Tibial nerve (tissue), 4 donors: ENCODE measurements around the gene LGALS14. TPM values are rescaled to one million over a fixed set of nuclear protein-coding genes. Genes with fewer than 3 reads are reported as not detected.

ENCODE experiments used
- DNase-seq, 2 donors: peaks; one replicate each; pipeline ENCODE4 v3.0.0-alpha.2; 2019; ENCODE audit warnings: low spot score in 2 of 2
- H3K27ac ChIP-seq, 4 donors: fragments of 200-600 bp; sonication (generic) in 3 of 4; one replicate each; pipeline ENCODE4 v1.5.1; 2017 to 2019; ENCODE audit warnings: mild to moderate bottlenecking in 1 of 4
- H3K27me3 ChIP-seq, 2 donors: fragments of 200-600 bp; sonication (generic) in 1 of 2; one replicate each; pipeline versions ENCODE4 v1.5.1 to v1.6.0; 2017 to 2019
- H3K36me3 ChIP-seq, 3 donors: fragments of 200-600 bp; sonication (generic); one replicate each; pipeline ENCODE4 v1.5.1; 2018 to 2019
- H3K4me1 ChIP-seq, 4 donors: fragments of 200-600 bp; sonication (generic) in 3 of 4; one replicate each; pipeline ENCODE4 v1.5.1; 2017 to 2019
- H3K4me3 ChIP-seq, 4 donors: fragments of 200-600 bp; sonication (generic) in 3 of 4; one replicate each; pipeline ENCODE4 v1.5.1; 2017 to 2019; ENCODE audit warnings: mild to moderate bottlenecking in 1 of 4, moderate library complexity in 1 of 4
- H3K9me3 ChIP-seq, 4 donors: fragments of 200-600 bp; sonication (generic) in 3 of 4; one replicate each; pipeline ENCODE4 v1.5.1; 2017 to 2019
- CTCF ChIP-seq, 5 experiments: fragments of 200-600 bp in 3 of 5; fragments of 450-650 bp in 2 of 5; sonication (generic) in 3 of 5; IDR thresholded peaks; one replicate each; pipeline ENCODE4 v1.5.1; 2016 to 2019; ENCODE audit warnings: antibody characterized with exemption in 5 of 5, mild to moderate bottlenecking in 3 of 5, moderate library complexity in 2 of 5
- EP300 ChIP-seq, 2 donors: sonication (generic); formaldehyde crosslinking; IDR thresholded peaks; one replicate each; pipeline ENCODE4 v1.6.1; 2017; ENCODE audit warnings: antibody characterized with exemption in 2 of 2, mild to moderate bottlenecking in 1 of 2
- POLR2A ChIP-seq, 2 donors: fragments of 450-650 bp; IDR thresholded peaks; one replicate each; pipeline ENCODE4 v1.6.1; 2017; ENCODE audit warnings: antibody characterized with exemption in 2 of 2, mild to moderate bottlenecking in 2 of 2, moderate library complexity in 2 of 2
- WGBS, 2 donors: methylation state at CpG; one replicate each; pipeline ENCODE4 v1.1.5; 2018; 5-methylcytosine and 5-hydroxymethylcytosine counted together
- total RNA-seq, 4 donors: library from RNA; depleted of rRNA; stranded (reverse); fragments of >200 nt; gene quantifications; one replicate each; pipeline ENCODE4 v1.1.0, GENCODE V29; 2016

The LGALS14 gene
- total RNA-seq, 4 donors from 2014 or later = not detected

GRCh38 chr19:39677961-39678889, 26.1 kb upstream of the LGALS14 start:
- no peak overlapping the region for H3K27ac ChIP-seq
- no peak for DNase-seq
- 71 to 73% methylated on average over 10 of the region's 10 CpGs for WGBS, 2 donors
- no peaks in the 10 kb centered on the region for H3K9me3 ChIP-seq
- peaks cover 0 to 12% (median 0%) of the 10 kb centered on the region in 4 donors for H3K4me1 ChIP-seq
- no peak overlapping the region for H3K4me3 ChIP-seq
- H3K36me3 ChIP-seq = no peaks in the 10 kb centered on the region
- TF ChIP-seq EP300 (IDR thresholded peaks at IDR 0.05) = no peak
- no peak for TF ChIP-seq CTCF (IDR thresholded peaks at IDR 0.05)
- TF ChIP-seq POLR2A (IDR thresholded peaks at IDR 0.05) = no peak
- no peaks in the 10 kb centered on the region for H3K27me3 ChIP-seq

GRCh38 chr19:39679056-39679790, 25.1 kb upstream of the LGALS14 start:
- H3K27ac ChIP-seq = no peak overlapping the region
- no peak for DNase-seq
- H3K4me1 ChIP-seq = peaks cover 0 to 12% (median 0%) of the 10 kb centered on the region in 4 donors
- no peak for TF ChIP-seq CTCF (IDR thresholded peaks at IDR 0.05)
- no peak for TF ChIP-seq POLR2A (IDR thresholded peaks at IDR 0.05)
- no peak for TF ChIP-seq EP300 (IDR thresholded peaks at IDR 0.05)
- no peaks in the 10 kb centered on the region for H3K27me3 ChIP-seq
- no peak overlapping the region for H3K4me3 ChIP-seq
- H3K9me3 ChIP-seq = no peaks in the 10 kb centered on the region
- 36 to 43% methylated on average over 10 of the region's 10 CpGs for WGBS, 2 donors
- H3K36me3 ChIP-seq = no peaks in the 10 kb centered on the region

GRCh38 chr19:39679791-39680168, 24.5 kb upstream of the LGALS14 start:
- TF ChIP-seq EP300 (IDR thresholded peaks at IDR 0.05) (no peak), CTCF (IDR thresholded peaks at IDR 0.05) (no peak), POLR2A (IDR thresholded peaks at IDR 0.05) (no peak)
- no peak overlapping the region for H3K27ac ChIP-seq
- H3K27me3 ChIP-seq = no peaks in the 10 kb centered on the region
- H3K4me1 ChIP-seq = peaks cover 0 to 12% (median 0%) of the 10 kb centered on the region in 4 donors
- no peaks in the 10 kb centered on the region for H3K9me3 ChIP-seq
- H3K4me3 ChIP-seq = no peak overlapping the region
- 93 to 100% methylated on average over 3 of the region's 3 CpGs for WGBS, 2 donors
- no peaks in the 10 kb centered on the region for H3K36me3 ChIP-seq
- DNase-seq = no peak

GRCh38 chr19:39680593-39680992, 23.7 kb upstream of the LGALS14 start:
- WGBS, 2 donors = 77 to 79% methylated on average over 3 of the region's 3 CpGs
- Histone ChIP-seq H3K4me1 (peaks cover 0 to 12% (median 0%) of the 10 kb centered on the region in 4 donors), H3K4me3 (no peak overlapping the region), H3K27me3 (no peaks in the 10 kb centered on the region), H3K27ac (no peak overlapping the region), H3K9me3 (no peaks in the 10 kb centered on the region), H3K36me3 (no peaks in the 10 kb centered on the region)
- TF ChIP-seq POLR2A (IDR thresholded peaks at IDR 0.05) (no peak), EP300 (IDR thresholded peaks at IDR 0.05) (no peak), CTCF (IDR thresholded peaks at IDR 0.05) (no peak)
- DNase-seq = no peak

GRCh38 chr19:39681416-39681815, 22.9 kb upstream of the LGALS14 start:
- WGBS, 2 donors = 88 to 89% methylated on average over 5 of the region's 5 CpGs
- Histone ChIP-seq H3K4me3 (no peak overlapping the region), H3K9me3 (no peaks in the 10 kb centered on the region), H3K36me3 (no peaks in the 10 kb centered on the region), H3K27ac (no peak overlapping the region), H3K4me1 (peaks cover 0 to 12% (median 0%) of the 10 kb centered on the region in 4 donors), H3K27me3 (no peaks in the 10 kb centered on the region)
- TF ChIP-seq POLR2A (IDR thresholded peaks at IDR 0.05) (no peak), CTCF (IDR thresholded peaks at IDR 0.05) (no peak), EP300 (IDR thresholded peaks at IDR 0.05) (no peak)
- no peak for DNase-seq
